Neural cell (in vitro differentiated cells): ENCODE results near the gene RABGAP1L.

Source experiments
- EZH2 ChIP-seq: fragments of 200-600, 300-800 bp; shearing (Covaris generic), sonication (generic); IDR thresholded peaks from 2 replicates; pipeline ENCODE4 v1.6.1; 2014; ENCODE audit warnings: antibody characterized with exemption, low read length, borderline replicate concordance, mild to moderate bottlenecking; ENCODE audit not compliant: insufficient read depth, poor library complexity, severe bottlenecking
- POLR2AphosphoS5 ChIP-seq: IDR thresholded peaks from 2 replicates; pipeline ENCODE4 v1.6.1; 2012
- TF ChIP-seq, protein P1 (sequence below): fragments of 450-650 bp; IDR thresholded peaks from 2 replicates; pipeline ENCODE4 v1.5.1; 2014; ENCODE audit warnings: antibody characterized with exemption, mild to moderate bottlenecking, moderate library complexity; ENCODE audit not compliant: poor library complexity, severe bottlenecking

DNA sequence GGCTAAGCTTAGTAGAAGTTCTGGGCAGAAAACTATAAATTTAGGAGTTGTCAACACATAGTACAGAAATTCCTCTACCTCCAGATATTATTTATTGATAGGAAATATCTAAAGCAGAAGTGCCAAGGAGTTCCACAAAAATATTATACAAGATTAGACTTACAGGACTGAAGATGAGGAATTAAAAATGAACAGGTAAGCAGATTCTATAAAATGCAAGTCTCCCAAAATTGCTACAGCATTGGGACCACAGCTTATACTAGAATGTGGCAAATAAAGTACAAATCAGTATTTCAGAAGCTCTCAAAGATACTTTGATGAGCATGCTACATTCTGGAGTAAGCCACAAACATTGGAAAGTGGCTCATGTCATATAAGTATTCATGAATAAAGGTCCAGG lies 790.3 kb downstream of the RABGAP1L start:
- TF ChIP-seq, protein P1, sequence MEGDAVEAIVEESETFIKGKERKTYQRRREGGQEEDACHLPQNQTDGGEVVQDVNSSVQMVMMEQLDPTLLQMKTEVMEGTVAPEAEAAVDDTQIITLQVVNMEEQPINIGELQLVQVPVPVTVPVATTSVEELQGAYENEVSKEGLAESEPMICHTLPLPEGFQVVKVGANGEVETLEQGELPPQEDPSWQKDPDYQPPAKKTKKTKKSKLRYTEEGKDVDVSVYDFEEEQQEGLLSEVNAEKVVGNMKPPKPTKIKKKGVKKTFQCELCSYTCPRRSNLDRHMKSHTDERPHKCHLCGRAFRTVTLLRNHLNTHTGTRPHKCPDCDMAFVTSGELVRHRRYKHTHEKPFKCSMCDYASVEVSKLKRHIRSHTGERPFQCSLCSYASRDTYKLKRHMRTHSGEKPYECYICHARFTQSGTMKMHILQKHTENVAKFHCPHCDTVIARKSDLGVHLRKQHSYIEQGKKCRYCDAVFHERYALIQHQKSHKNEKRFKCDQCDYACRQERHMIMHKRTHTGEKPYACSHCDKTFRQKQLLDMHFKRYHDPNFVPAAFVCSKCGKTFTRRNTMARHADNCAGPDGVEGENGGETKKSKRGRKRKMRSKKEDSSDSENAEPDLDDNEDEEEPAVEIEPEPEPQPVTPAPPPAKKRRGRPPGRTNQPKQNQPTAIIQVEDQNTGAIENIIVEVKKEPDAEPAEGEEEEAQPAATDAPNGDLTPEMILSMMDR: no peak
- TF ChIP-seq EZH2 (no peak), POLR2AphosphoS5 (no peak)
